HepG2 (cell line): ENCODE data around the gene CCNQ. TPM values are rescaled to one million over a fixed set of nuclear protein-coding genes. Genes with fewer than 3 reads are reported as not detected.

Source experiments
- AHR ChIP-seq: IDR thresholded peaks from 2 replicates; pipeline ENCODE4 v1.6.1; 2018; ENCODE audit warnings: missing genetic modification reagents, missing compliant biosample characterization
- ETV6 ChIP-seq: sonication (generic); formaldehyde crosslinking; conservative IDR thresholded peaks from 2 replicates; pipeline ENCODE4 v1.4.0; 2020; ENCODE audit warnings: missing genetic modification reagents
- GLMP ChIP-seq: sonication (generic); formaldehyde crosslinking; IDR thresholded peaks from 2 replicates; pipeline ENCODE4 v1.9.0; 2021; ENCODE audit warnings: missing genetic modification reagents, mild to moderate bottlenecking, borderline replicate concordance
- HDAC6 ChIP-seq: fragments of 200-600 bp; sonication (generic); IDR thresholded peaks from 2 replicates; pipeline ENCODE4 v1.7.0; 2017; ENCODE audit warnings: mild to moderate bottlenecking, antibody characterized with exemption, low read length, low read depth
- KAT7 ChIP-seq: IDR thresholded peaks from 2 replicates; pipeline ENCODE4 v1.6.1; 2018; ENCODE audit warnings: borderline replicate concordance, missing compliant biosample characterization
- KLF13 ChIP-seq: sonication (generic); formaldehyde crosslinking; IDR thresholded peaks from 2 replicates; pipeline ENCODE4 v1.4.0; 2020; ENCODE audit warnings: mild to moderate bottlenecking, missing genetic modification reagents
- LRRFIP1 ChIP-seq: sonication (generic); formaldehyde crosslinking; conservative IDR thresholded peaks from 2 replicates; pipeline ENCODE4 v1.4.0; 2020; ENCODE audit warnings: missing genetic modification reagents
- MBNL3 ChIP-seq: fragments of 250-450 bp; sonication (Bioruptor Pico); conservative IDR thresholded peaks from 2 replicates; pipeline ENCODE4 v1.8.0; 2022; ENCODE audit warnings: mild to moderate bottlenecking, inconsistent platforms
- MXD3 ChIP-seq: IDR thresholded peaks from 2 replicates; pipeline ENCODE4 v1.6.1; 2016; ENCODE audit warnings: mild to moderate bottlenecking, missing biosample characterization, missing genetic modification reagents
- NR2C2 ChIP-seq: sonication (generic); formaldehyde crosslinking; IDR thresholded peaks from 2 replicates; pipeline ENCODE4 v1.4.0; 2020; ENCODE audit warnings: missing genetic modification reagents, mild to moderate bottlenecking, moderate library complexity, borderline replicate concordance
- PAWR ChIP-seq: sonication (generic); formaldehyde crosslinking; IDR thresholded peaks from 2 replicates; pipeline ENCODE4 v1.4.0; 2020; ENCODE audit warnings: missing genetic modification reagents, mild to moderate bottlenecking, borderline replicate concordance
- POGZ ChIP-seq: sonication (generic); formaldehyde crosslinking; IDR thresholded peaks from 2 replicates; pipeline ENCODE4 v1.4.0; 2020; ENCODE audit warnings: mild to moderate bottlenecking, missing genetic modification reagents
- POLR2AphosphoS2 ChIP-seq: IDR thresholded peaks from 2 replicates; pipeline ENCODE4 v1.6.1; 2011; ENCODE audit warnings: low read depth, low read length, improper control_type of control experiment
- PRPF4 ChIP-seq: fragments of 200-400 bp; formaldehyde crosslinking; IDR thresholded peaks from 2 replicates; pipeline ENCODE4 v1.6.1; 2016; ENCODE audit warnings: low read length, low read depth; ENCODE audit not compliant: poor library complexity, severe bottlenecking
- RBM39 ChIP-seq: fragments of 200-400 bp; formaldehyde crosslinking; IDR thresholded peaks from one replicate; pipeline ENCODE4 v1.6.1; 2018; ENCODE audit warnings: antibody characterized with exemption, mild to moderate bottlenecking, low read depth, low read length; ENCODE audit not compliant: poor library complexity, severe bottlenecking
- SKI ChIP-seq: fragments of 450-650 bp; IDR thresholded peaks from one replicate; pipeline ENCODE4 v1.6.1; 2018; ENCODE audit warnings: mild to moderate bottlenecking; ENCODE audit not compliant: partially characterized antibody
- SPEN ChIP-seq: sonication (generic); formaldehyde crosslinking; IDR thresholded peaks from 2 replicates; pipeline ENCODE4 v1.5.1; 2020; ENCODE audit warnings: low read depth, mild to moderate bottlenecking, missing genetic modification reagents
- ZFP90 ChIP-seq: sonication (generic); formaldehyde crosslinking; IDR thresholded peaks from 2 replicates; pipeline ENCODE4 v1.8.0; 2022; ENCODE audit warnings: missing genetic modification reagents, mild to moderate bottlenecking, inconsistent platforms, borderline replicate concordance
- ZFP91 ChIP-seq: sonication (generic); formaldehyde crosslinking; IDR thresholded peaks from 2 replicates; pipeline ENCODE4 v1.9.0; 2022; ENCODE audit warnings: missing genetic modification reagents, mild to moderate bottlenecking, borderline replicate concordance
- ZNF160 ChIP-seq: sonication (generic); formaldehyde crosslinking; IDR thresholded peaks from 2 replicates; pipeline ENCODE4 v1.8.0; 2022; ENCODE audit warnings: mild to moderate bottlenecking, inconsistent platforms, missing genetic modification reagents
- ZNF615 ChIP-seq: sonication (generic); formaldehyde crosslinking; IDR thresholded peaks from 2 replicates; pipeline ENCODE4 v1.5.0; 2020; ENCODE audit warnings: mild to moderate bottlenecking, missing genetic modification reagents, borderline replicate concordance
- ZNF709 ChIP-seq: sonication (generic); formaldehyde crosslinking; IDR thresholded peaks from 2 replicates; pipeline ENCODE4 v1.5.0; 2020; ENCODE audit warnings: mild to moderate bottlenecking, missing genetic modification reagents
- ZNF816 ChIP-seq: sonication (generic); formaldehyde crosslinking; IDR thresholded peaks from 2 replicates; pipeline ENCODE4 v1.8.0; 2022; ENCODE audit warnings: missing genetic modification reagents, mild to moderate bottlenecking, borderline replicate concordance
- polyA plus RNA-seq, 8 experiments: library from polyadenylated mRNA; depleted of rRNA in 3 of 8; stranded (reverse) in 7 of 8; unstranded in 1 of 8; fragments of >200 nt; fragmentation: Illumina TruSeq in 4 of 8; extraction: Trizol in 4 of 8; gene quantifications; 2 replicates each; pipeline versions ENCODE4 v1.2.1 to v1.2.3, GENCODE V29; 2011 to 2016; ENCODE audit warnings: low read depth in 4 of 8, missing spikeins in 1 of 8, mixed read lengths in 1 of 8; ENCODE audit not compliant: insufficient read depth in 1 of 8
- total RNA-seq, 5 experiments: library from RNA; depleted of rRNA; stranded (reverse); fragments of >200 nt; fragmentation: Illumina TruSeq; extraction: Trizol; gene quantifications; 2 replicates each; pipeline ENCODE4 v1.2.3, GENCODE V29; 2016; ENCODE audit warnings: low read depth in 1 of 5

Gene CCNQ
- total and polyA plus RNA-seq, 2 of the 13 experiments (the other 11 are each of a cell fraction or from before 2014, with no cell fraction given) = 15.0 to 25.5 TPM

GRCh38 chrX:153646620-153647373, 47.9 kb upstream of the CCNQ start, which contains the start of gene DUSP9 (continued):
- TF ChIP-seq PAWR (CRISPR knock-in tag) (no peak), ETV6 (CRISPR knock-in tag) (no peak), KAT7 (CRISPR knock-in tag) (no peak), GLMP (CRISPR knock-in tag) (no peak), SKI (peak; percentile 97), KLF13 (no peak), MXD3 (CRISPR knock-in tag) (no peak), RBM39 (peak; percentile 7), ZNF615 (CRISPR knock-in tag) (no peak), POLR2AphosphoS2 (no peak), HDAC6 (no peak), SPEN (CRISPR knock-in tag) (peak; percentile 76; the same call in 1 of the 2 replicates), ZFP91 (CRISPR knock-in tag) (peak; percentile 26; the same call in 1 of the 2 replicates), ZNF709 (CRISPR knock-in tag) (no peak; the same call in 1 of the 2 replicates), MBNL3 (CRISPR knock-in tag) (no peak), POGZ (CRISPR knock-in tag) (no peak), ZFP90 (CRISPR knock-in tag) (no peak), ZNF160 (no peak; the same call in 1 of the 2 replicates), ZNF816 (CRISPR knock-in tag) (no peak), PRPF4 (no peak), LRRFIP1 (CRISPR knock-in tag) (no peak), AHR (CRISPR knock-in tag) (no peak), NR2C2 (CRISPR knock-in tag) (peak; percentile 59)
